ENCODE results near the gene RTL1.

DNA sequence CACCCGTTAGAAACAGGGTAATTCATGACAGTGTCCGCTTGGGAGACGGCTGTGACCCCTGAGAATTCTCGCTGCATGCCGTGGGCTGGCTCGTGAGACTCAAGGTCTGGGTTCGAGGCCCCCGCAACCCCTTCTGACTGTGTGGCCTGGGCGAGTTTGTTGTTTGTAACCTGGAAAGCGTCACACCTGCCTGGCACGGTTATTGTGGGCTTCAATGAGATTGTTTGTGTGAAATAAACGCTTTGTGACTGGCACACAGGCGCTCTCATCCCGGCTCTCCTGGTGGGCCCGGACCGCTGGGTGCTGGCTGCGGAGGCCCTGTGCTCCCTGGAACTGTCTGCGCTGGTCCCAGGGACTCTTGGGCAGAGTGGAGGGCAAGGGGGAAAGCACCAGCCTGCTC lies 43.7 kb downstream of the RTL1 start:
- TF ChIP-seq POLR2AphosphoS5 (IDR thresholded peaks at IDR 0.05; ENCODE audit: borderline replicate concordance, low read depth, low read length): no peak
- no peak for TF ChIP-seq EZH2 (IDR thresholded peaks at IDR 0.05)
- no peak for TF ChIP-seq FOXP2 (optimal IDR thresholded peaks at IDR 0.05; ENCODE audit: control extremely low read depth, extremely low read length, insufficient read depth)
